Activated CD8-positive, alpha-beta memory T cell treated with anti-CD3 and anti-CD28 coated beads for 4 hours (primary cell): Measurements from ENCODE around the gene MGAT4C.
"Not testable (repeated sequence)": the region's sequence is repeated elsewhere in the genome, so short reads cannot be mapped to it uniquely, and the experiment has no call there.

Experiments used
- DNase-seq, 2 donors: peaks; one replicate each; pipeline ENCODE4 v3.0.0-alpha.2; 2020; ENCODE audit warnings: low read depth in 2 of 2

Gene MGAT4C

DNA sequence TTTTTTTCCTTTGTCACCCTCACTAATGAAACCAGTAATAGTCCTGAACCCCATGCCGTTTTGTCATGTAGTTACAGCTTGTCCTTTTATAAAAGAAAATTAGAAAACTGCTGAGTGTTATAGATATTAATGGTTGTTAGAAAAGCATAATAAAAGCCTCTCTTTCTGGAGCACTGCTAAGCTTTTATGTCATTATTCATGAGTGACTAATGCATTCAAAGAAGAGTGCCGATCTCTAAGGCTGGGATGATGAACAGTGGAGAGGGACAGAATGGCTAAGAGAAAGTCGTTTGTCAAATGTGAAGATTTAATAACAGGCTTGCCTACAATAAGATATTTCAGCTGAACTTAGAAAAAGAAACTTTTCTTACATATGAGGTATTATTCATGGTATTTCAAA is 121.6 kb downstream of the MGAT4C start:
- DNase-seq = no peak

- DNase-seq = not testable (repeated sequence)
These were observed 129.3 kb downstream of the MGAT4C start for GRCh38 chr12:86126900-86127299.

GRCh38 chr12:86122846-86123468 is 133.2 kb downstream of the MGAT4C start:
- DNase-seq = no peak

DNA sequence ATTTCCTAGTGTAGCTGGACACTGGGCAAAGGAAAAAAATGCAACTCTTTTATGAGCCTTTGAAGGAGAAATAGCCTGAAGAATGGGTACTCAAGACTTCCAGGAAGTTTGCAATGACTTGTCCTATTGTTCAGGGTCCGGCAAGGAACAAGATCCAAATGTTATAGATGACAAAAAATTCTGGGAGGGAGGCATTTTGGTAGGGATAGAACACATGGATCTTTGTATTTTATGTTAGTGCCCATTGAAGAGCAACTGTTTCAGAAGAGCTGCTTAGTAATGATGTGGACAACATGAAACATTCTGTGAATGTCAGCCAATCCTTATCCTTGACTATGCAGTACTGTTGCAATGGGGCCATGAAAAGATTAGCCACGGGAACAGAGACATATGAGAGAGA is 138.0 kb downstream of the MGAT4C start:
- no peak for DNase-seq

DNA sequence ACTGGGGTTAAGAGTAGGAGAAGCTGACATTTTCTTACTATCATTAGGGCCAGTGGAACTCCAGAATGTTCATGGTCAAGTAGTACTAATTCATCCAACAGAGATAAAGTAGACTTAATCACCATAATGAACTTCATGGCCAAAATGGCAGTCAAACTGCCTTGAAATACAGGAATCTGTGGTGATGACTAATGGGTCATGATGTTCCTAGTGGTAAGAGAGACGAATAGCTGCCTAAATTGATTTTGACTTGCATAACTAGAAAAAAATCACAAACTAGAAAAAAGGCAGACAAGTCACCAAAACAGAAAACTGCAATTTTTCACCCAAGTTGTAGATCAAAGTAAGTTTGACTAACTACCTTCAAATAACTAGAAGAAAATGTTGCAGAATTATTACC is 138.5 kb downstream of the MGAT4C start:
- DNase-seq = no peak

DNA sequence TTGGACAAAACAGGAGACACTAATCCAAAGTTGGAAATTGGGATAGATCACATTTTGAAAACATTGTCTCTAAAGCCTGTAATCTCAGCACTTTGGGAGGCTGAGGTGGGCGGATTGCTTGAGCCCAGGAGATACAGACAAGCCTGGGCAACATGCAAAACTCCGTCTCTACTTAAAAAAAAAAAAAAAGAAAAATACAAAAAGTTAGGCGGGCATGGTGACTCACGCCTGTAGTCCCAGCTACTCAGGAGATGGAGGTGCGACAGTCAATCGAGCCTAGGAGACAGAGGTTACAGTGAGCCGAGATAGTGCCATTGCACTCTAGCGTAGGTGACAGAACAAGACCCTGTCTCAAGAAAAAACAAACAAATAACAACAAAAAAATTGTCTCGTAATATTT is 152.1 kb downstream of the MGAT4C start:
- DNase-seq = no peak

GRCh38 chr12:86097161-86097560 is 159.0 kb downstream of the MGAT4C start:
- DNase-seq = no peak

DNA sequence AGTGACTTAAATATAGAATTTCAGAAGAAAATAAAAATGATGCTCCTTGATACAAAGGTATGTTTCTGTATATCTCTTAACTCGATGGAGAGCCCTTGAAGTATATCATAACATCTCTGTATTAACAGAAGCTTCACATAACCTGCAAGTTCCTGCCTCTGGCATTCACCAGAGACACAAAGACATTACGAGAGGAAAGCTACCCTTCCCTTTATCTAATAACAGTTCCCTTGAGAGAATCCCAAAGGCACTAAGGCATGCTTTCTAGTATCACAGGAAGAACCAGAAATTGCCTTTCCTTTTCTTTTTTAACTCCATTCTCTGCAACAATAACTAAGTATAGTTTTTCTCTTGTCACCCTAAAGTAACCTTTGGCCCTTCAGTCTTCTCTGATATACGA is 164.5 kb downstream of the MGAT4C start:
- no peak for DNase-seq

DNA sequence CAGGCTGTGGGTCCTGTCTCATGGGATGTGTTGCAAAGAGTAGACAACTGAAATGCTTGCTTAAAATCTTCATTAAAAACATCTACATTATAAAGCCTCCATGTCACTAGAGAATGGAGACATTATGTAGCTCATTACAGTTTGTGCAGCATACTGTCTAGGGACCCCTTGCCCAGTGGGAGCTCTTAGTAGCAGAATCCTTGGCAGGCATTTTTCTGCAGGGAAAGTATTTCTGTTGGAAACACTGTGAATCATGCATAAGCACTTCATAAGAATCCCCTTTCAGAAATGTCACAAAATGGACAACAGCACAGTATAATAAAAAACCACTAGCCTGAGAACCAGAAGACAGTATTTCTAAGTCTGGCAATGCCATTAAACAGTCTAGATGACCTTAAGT is 174.3 kb downstream of the MGAT4C start:
- no peak for DNase-seq

DNA sequence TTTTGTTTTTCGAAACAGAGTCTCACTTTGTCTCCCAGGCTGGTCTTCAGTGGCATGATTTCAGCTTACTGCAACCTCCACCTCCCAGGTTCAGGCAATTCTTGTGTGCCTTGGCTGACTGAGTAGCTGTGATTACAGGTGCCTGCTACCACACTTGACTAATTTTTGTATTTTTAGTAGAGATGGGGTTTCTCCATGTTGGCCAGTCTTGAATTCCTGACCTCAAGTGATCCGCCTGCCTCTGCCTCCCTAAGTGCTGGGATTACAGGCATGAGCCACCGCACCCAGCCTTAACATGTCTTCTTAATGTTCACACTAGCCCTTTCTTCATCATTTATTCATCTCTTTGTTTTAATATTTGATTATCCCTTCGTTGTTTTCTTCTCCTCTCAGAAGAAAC is 197.1 kb downstream of the MGAT4C start:
- not testable (repeated sequence) for DNase-seq

GRCh38 chr12:86057092-86057845 is 198.9 kb downstream of the MGAT4C start:
- no peak for DNase-seq

GRCh38 chr12:86052921-86053320 is 203.3 kb downstream of the MGAT4C start:
- DNase-seq = no peak

GRCh38 chr12:86050010-86050409 is 206.2 kb downstream of the MGAT4C start:
- DNase-seq = no peak

DNA sequence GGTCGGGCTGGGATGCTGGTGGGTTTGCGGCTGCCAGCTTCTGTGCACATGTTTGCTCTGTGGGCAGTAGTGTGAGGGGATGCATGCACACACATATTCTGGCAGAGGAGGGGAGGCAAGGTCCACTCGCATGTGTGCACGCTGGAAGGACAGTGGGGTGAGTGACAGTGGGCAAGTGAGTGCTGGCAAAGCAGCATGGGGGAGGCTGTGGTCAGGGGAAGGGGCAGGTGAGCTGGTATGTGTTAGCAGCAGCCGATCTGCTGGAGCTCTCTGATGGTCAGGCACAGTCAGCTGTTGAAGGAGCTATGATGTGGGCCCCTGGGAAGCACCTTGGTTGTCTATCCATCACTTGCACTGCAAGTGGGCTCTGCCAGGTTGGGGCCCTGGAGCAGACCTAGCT is 211.8 kb downstream of the MGAT4C start:
- no peak for DNase-seq

DNA sequence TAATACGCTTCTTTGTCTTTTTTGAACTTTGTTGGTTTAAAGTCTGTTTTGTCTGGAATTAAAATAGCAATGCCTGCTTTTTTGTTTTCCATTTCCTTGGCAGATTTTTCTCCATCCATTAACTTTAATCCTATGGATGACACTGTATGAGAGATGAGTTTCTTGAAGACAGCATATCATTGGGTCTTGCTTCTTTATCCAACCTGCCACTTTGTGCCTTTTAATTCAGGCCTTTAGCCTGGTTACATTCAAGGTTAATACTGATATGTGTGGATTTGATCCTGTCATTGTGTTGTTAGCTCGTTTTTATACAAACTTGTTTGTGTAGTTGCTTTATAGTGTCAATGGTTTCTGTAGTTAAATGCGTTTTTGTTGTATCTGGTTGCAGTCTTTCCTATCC is 214.1 kb downstream of the MGAT4C start:
- DNase-seq = no peak

DNA sequence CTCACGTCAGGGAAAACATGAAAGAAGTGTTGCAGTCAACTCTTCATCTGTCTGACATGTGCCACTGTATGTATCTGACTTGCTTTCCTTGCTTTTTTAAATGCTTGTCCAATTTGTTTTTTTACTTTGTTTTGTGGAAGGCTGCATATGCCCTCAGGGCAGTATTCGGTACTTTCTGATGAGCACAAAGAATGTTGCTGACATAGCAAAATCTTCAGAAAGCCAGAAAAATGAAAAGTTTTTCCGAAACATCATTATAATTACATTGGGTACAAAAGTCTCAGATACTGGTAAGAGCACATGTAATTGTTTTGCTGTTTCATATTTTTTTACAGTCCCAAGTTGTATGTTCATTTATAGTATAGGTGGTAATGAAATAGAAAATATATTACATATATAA is 237.8 kb downstream of the MGAT4C start:
- no peak for DNase-seq

- DNase-seq = no peak
These were observed 241.2 kb downstream of the MGAT4C start for GRCh38 chr12:86015026-86015425.

DNA sequence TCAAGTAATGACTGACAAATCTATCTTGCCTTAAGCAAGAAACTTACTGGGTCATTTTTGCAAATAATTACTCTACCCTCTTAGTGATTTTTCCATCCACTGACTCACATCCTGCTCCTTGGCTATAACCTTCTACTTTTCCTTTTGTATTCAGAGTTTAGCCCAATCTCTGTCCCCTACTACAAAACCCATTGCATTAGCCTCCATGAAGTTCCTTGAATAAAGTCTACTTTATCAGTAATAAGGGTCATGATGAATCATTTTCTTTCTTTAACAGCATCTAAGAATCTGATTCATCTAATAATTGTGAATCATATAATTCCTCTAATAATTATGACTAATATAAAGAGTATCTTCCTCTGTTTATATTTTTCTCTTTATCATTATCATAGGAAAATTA is 249.5 kb downstream of the MGAT4C start:
- no peak for DNase-seq

GRCh38 chr12:85998074-85998473 is 258.1 kb downstream of the MGAT4C start:
- DNase-seq = no peak

- DNase-seq = no peak
These were observed 259.9 kb downstream of the MGAT4C start for GRCh38 chr12:85996280-85996679.

DNA sequence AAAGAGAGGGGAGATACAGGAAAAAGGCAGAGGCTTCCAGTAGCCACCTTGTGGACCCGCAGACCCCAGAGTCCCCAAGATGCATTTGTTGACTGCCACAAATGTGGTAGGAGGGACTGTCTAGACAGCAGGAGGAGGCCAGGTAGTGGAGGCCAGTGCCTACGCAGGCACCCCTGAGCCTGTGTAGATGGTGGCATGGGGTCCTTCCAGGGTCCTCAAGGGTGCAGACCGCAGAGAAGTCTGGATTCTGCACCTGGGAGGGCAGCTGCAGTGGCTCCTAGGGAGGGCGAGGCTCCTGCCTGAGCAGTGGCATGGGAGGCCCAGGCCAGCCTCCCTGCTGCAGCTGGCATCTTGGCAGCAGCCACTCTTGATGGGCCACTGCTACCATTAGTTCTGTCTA is 262.4 kb downstream of the MGAT4C start:
- DNase-seq = no peak

DNA sequence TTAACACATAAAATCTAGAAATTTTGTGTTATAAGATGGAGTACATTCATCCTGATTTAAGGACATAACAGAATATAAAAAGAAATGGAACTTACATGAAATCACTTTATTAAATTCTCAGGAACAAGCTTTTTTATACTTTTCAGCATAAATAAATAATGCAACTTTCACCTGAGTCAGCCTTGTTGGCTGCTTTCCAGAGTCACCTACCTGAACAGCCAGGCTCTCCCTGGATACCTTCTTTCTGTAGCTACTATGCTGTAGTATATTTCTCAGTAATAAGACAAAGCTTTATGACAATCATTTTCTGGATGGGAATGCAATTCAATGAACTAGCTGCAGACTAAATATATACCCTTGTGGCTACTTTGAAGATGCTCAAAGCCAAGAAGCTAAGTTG is 270.2 kb downstream of the MGAT4C start:
- no peak for DNase-seq

DNA sequence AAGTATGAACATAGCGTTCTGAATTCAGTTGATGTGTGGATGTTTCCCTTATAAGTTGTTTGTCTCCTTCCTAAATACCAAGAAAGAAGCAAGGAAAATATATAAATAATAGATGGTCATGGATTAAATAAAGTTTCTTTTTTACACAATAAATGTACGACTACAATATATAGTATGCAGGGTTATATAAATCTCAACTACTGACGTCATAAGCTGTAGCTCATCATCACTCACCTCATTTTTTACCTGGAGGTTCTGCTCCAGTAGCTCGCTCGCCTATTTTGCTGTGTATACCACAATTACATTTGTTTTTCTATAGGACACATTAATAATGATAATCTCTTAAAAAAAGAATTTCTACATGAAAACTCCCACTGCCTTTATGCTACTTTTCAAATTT is 272.6 kb downstream of the MGAT4C start:
- DNase-seq = no peak

GRCh38 chr12:85979641-85980040 is 276.6 kb downstream of the MGAT4C start:
- no peak for DNase-seq
